ENCODE results near the gene NLGN4X.

The NLGN4X gene

GRCh38 chrX:6024204-6024603 lies 204.5 kb downstream of the NLGN4X start:
- Mint-ChIP-seq H3K4me1 (peaks cover 20% of the 10 kb centered on the region), H3K27me3 (ENCODE audit: low read depth, poor library complexity) (no peaks in the 10 kb centered on the region), H3K4me3 (no peak overlapping the region), H3K36me3 (ENCODE audit: low read depth) (peaks cover 13% of the 10 kb centered on the region), H3K9me3 (no peaks in the 10 kb centered on the region), H3K27ac (no peak overlapping the region)
- DNase-seq: no peak
- no peak for TF ChIP-seq CTCF (IDR thresholded peaks at IDR 0.05)

GRCh38 chrX:6021316-6022091 lies 207.2 kb downstream of the NLGN4X start:
- no peak overlapping the region for H3K4me3 Mint-ChIP-seq
- DNase-seq: peak; percentile 67
- peak; percentile 82 for TF ChIP-seq CTCF (IDR thresholded peaks at IDR 0.05)
- no peaks in the 10 kb centered on the region for H3K9me3 Mint-ChIP-seq
- no peaks in the 10 kb centered on the region for H3K36me3 Mint-ChIP-seq (ENCODE audit: low read depth)
- H3K4me1 Mint-ChIP-seq: peaks cover 12% of the 10 kb centered on the region
- H3K27ac Mint-ChIP-seq: no peak overlapping the region
- no peaks in the 10 kb centered on the region for H3K27me3 Mint-ChIP-seq (ENCODE audit: low read depth, poor library complexity)

- no peak for DNase-seq
- Mint-ChIP-seq H3K4me3 (no peak overlapping the region), H3K4me1 (peaks cover 6% of the 10 kb centered on the region), H3K9me3 (no peaks in the 10 kb centered on the region), H3K27me3 (ENCODE audit: low read depth, poor library complexity) (no peaks in the 10 kb centered on the region), H3K36me3 (ENCODE audit: low read depth) (no peaks in the 10 kb centered on the region), H3K27ac (no peak overlapping the region)
- no peak for TF ChIP-seq CTCF (IDR thresholded peaks at IDR 0.05)
Measured at GRCh38 chrX:6019076-6019475, 209.6 kb downstream of the NLGN4X start.

- Mint-ChIP-seq H3K4me3 (no peak overlapping the region), H3K27me3 (ENCODE audit: low read depth, poor library complexity) (no peaks in the 10 kb centered on the region)
Measured at GRCh38 chrX:6015423-6015822, 213.2 kb downstream of the NLGN4X start.

GRCh38 chrX:6012357-6012756 lies 216.3 kb downstream of the NLGN4X start:
- Mint-ChIP-seq H3K36me3 (ENCODE audit: low read depth) (peaks cover 9% of the 10 kb centered on the region), H3K4me3 (no peak overlapping the region), H3K9me3 (peaks cover 12% of the 10 kb centered on the region), H3K4me1 (no peaks in the 10 kb centered on the region), H3K27ac (no peak overlapping the region), H3K27me3 (ENCODE audit: low read depth, poor library complexity) (no peaks in the 10 kb centered on the region)
- TF ChIP-seq CTCF (IDR thresholded peaks at IDR 0.05): no peak
- no peak for DNase-seq

More at GRCh38 chrX:6015423-6015822, 213.2 kb downstream of the NLGN4X start:
- Mint-ChIP-seq H3K4me1 (no peaks in the 10 kb centered on the region), H3K9me3 (no peaks in the 10 kb centered on the region), H3K36me3 (ENCODE audit: low read depth) (no peaks in the 10 kb centered on the region), H3K27ac (no peak overlapping the region)
- TF ChIP-seq CTCF (IDR thresholded peaks at IDR 0.05): no peak
- no peak for DNase-seq

- peaks cover 12% of the 10 kb centered on the region for H3K9me3 Mint-ChIP-seq
- TF ChIP-seq CTCF (IDR thresholded peaks at IDR 0.05): no peak
- H3K36me3 Mint-ChIP-seq (ENCODE audit: low read depth): peaks cover 9% of the 10 kb centered on the region
- H3K27ac Mint-ChIP-seq: no peak overlapping the region
- no peak overlapping the region for H3K4me3 Mint-ChIP-seq
- DNase-seq: no peak
- no peaks in the 10 kb centered on the region for H3K4me1 Mint-ChIP-seq
- no peaks in the 10 kb centered on the region for H3K27me3 Mint-ChIP-seq (ENCODE audit: low read depth, poor library complexity)
Measured at GRCh38 chrX:6005856-6006255, 222.8 kb downstream of the NLGN4X start.

Data from nephron progenitor cell (in vitro differentiated cells).